Mammary epithelial cell (primary cell): ENCODE data around the gene FAM9B.

Source experiments
- CTCF ChIP-seq, 2 donors: IDR thresholded peaks in 1 of 2; conservative IDR thresholded peaks in 1 of 2; 2 replicates each; pipeline ENCODE4 v1.5.1; 2011 to 2012; ENCODE audit warnings: inconsistent platforms in 2 of 2, low read length in 2 of 2, mild to moderate bottlenecking in 2 of 2, control low read depth in 1 of 2, low read depth in 1 of 2; ENCODE audit not compliant: insufficient read depth in 1 of 2; ENCODE audit errors: extremely low read depth in 1 of 2
- EZH2 ChIP-seq: IDR thresholded peaks from 2 replicates; pipeline ENCODE4 v1.6.1; 2012; ENCODE audit warnings: low read length, inconsistent platforms, borderline replicate concordance

DNA sequence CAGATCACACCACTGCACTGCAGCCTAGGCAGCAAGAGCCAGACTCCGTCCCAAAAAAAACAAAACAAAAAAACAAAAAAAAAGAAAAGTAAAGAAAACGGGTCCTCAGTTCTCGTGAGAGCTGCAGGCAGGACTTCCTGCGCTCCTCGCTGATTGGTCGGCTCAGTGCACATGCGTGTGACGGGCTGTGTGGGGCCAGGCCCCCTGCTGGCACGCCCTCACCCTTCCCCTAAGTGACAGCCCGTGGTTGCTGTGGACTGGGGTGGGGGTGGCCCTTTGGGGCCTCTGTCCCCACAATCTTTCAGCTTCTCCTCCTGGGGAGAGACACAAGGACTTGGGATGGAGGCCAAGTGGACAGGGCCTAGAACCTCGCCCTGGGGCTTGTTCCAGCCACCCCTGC, at the start of gene FAM9B:
- TF ChIP-seq CTCF (conservative IDR thresholded peaks at IDR 0.05 in 1 of 2, IDR thresholded peaks at IDR 0.05 in 1 of 2; ENCODE audit: extremely low read depth in 1 of 2, insufficient read depth in 1 of 2, low read depth in 1 of 2, low read length in 2 of 2) (no peak), EZH2 (no peak)
